SK-N-SH treated with all-trans-retinoic acid at 6 μM for 48 hours (cell line): Measurements from ENCODE around the gene LCE3B.

Source experiments
- ATAC-seq: fragments of 200-7000 bp; cut with Tn5 transposase; 3 replicates; pipeline ENCODE4 v1.9.1; 2020; ENCODE audit warnings: mild to moderate bottlenecking, moderate library complexity
- ARNTL ChIP-seq: fragments of 450-650 bp; formaldehyde crosslinking; IDR thresholded peaks from 2 replicates; pipeline ENCODE4 v1.5.0; 2020; ENCODE audit warnings: low read depth, mild to moderate bottlenecking, moderate library complexity, borderline replicate concordance
- BACH2 ChIP-seq: fragments of 250-450 bp; sonication (Bioruptor Pico); IDR thresholded peaks from 2 replicates; pipeline ENCODE4 v1.9.0; 2021; ENCODE audit warnings: mild to moderate bottlenecking, borderline replicate concordance
- CREB5 ChIP-seq: fragments of 250-450 bp; sonication (Bioruptor Pico); IDR thresholded peaks from 2 replicates; pipeline ENCODE4 v1.5.1; 2020; ENCODE audit warnings: low read depth, mild to moderate bottlenecking, moderate library complexity
- CSRNP3 ChIP-seq: fragments of 250-450 bp; sonication (Bioruptor Pico); IDR thresholded peaks from 2 replicates; pipeline ENCODE4 v1.5.1; 2021; ENCODE audit warnings: mild to moderate bottlenecking, moderate library complexity
- ESRRG ChIP-seq: fragments of 250-450 bp; sonication (Bioruptor Pico); IDR thresholded peaks from 2 replicates; pipeline ENCODE4 v1.6.1; 2021; ENCODE audit warnings: mild to moderate bottlenecking
- GLIS3 ChIP-seq: fragments of 250-450 bp; sonication (Bioruptor Pico); IDR thresholded peaks from 2 replicates; pipeline ENCODE4 v1.5.0; 2020; ENCODE audit warnings: mild to moderate bottlenecking, moderate library complexity
- ISL1 ChIP-seq: fragments of 250-450 bp; sonication (Bioruptor Pico); IDR thresholded peaks from 2 replicates; pipeline ENCODE4 v2.1.2; 2022; ENCODE audit warnings: mild to moderate bottlenecking, moderate library complexity
- OSR1 ChIP-seq: fragments of 250-450 bp; sonication (Bioruptor Pico); IDR thresholded peaks from 2 replicates; pipeline ENCODE4 v1.8.0; 2022; ENCODE audit warnings: moderate library complexity, mild to moderate bottlenecking, inconsistent platforms
- PATZ1 ChIP-seq: fragments of 250-450 bp; sonication (Bioruptor Pico); IDR thresholded peaks from 2 replicates; pipeline ENCODE4 v1.8.0; 2020; ENCODE audit warnings: mild to moderate bottlenecking, moderate library complexity, borderline replicate concordance
- POU6F1 ChIP-seq: fragments of 250-450 bp; sonication (Bioruptor Pico); IDR thresholded peaks from 2 replicates; pipeline ENCODE4 v1.8.0; 2021; ENCODE audit warnings: low read depth, mild to moderate bottlenecking, moderate library complexity, borderline replicate concordance
- PPARA ChIP-seq: fragments of 250-450 bp; sonication (Bioruptor Pico); IDR thresholded peaks from 2 replicates; pipeline ENCODE4 v1.5.0; 2020; ENCODE audit warnings: mild to moderate bottlenecking, borderline replicate concordance
- RARB ChIP-seq: fragments of 250-450 bp; sonication (Bioruptor Pico); IDR thresholded peaks from 2 replicates; pipeline ENCODE4 v1.8.0; 2021; ENCODE audit warnings: mild to moderate bottlenecking, moderate library complexity
- SNAI2 ChIP-seq: fragments of 250-450 bp; sonication (Bioruptor Pico); IDR thresholded peaks from 2 replicates; pipeline ENCODE4 v1.5.0; 2020; ENCODE audit warnings: mild to moderate bottlenecking, moderate library complexity
- TCF4 ChIP-seq: fragments of 250-450 bp; sonication (Bioruptor Pico); IDR thresholded peaks from 2 replicates; pipeline ENCODE4 v1.8.0; 2021; ENCODE audit warnings: mild to moderate bottlenecking, moderate library complexity, borderline replicate concordance
- TOX ChIP-seq: fragments of 250-450 bp; sonication (Bioruptor Pico); IDR thresholded peaks from 2 replicates; pipeline ENCODE4 v1.8.0; 2021; ENCODE audit warnings: mild to moderate bottlenecking, moderate library complexity, borderline replicate concordance
- TSHZ2 ChIP-seq: fragments of 250-450 bp; sonication (Bioruptor Pico); IDR thresholded peaks from 2 replicates; pipeline ENCODE4 v1.5.0; 2020; ENCODE audit warnings: mild to moderate bottlenecking, moderate library complexity
- ZC3H10 ChIP-seq: fragments of 250-450 bp; sonication (Bioruptor Pico); IDR thresholded peaks from 2 replicates; pipeline ENCODE4 v1.5.1; 2021; ENCODE audit warnings: mild to moderate bottlenecking, moderate library complexity
- ZFP3 ChIP-seq: fragments of 250-450 bp; sonication (Bioruptor Pico); IDR thresholded peaks from 2 replicates; pipeline ENCODE4 v1.5.0; 2020; ENCODE audit warnings: mild to moderate bottlenecking, moderate library complexity
- ZFP30 ChIP-seq: fragments of 450-650 bp; formaldehyde crosslinking; IDR thresholded peaks from 2 replicates; pipeline ENCODE4 v1.5.0; 2022; ENCODE audit warnings: mild to moderate bottlenecking, moderate library complexity
- ZNF565 ChIP-seq: fragments of 450-650 bp; formaldehyde crosslinking; conservative IDR thresholded peaks from 2 replicates; pipeline ENCODE4 v1.5.0; 2020; ENCODE audit warnings: low read depth, mild to moderate bottlenecking, moderate library complexity
- ZNF70 ChIP-seq: fragments of 450-650 bp; formaldehyde crosslinking; IDR thresholded peaks from 2 replicates; pipeline ENCODE4 v1.5.0; 2020; ENCODE audit warnings: mild to moderate bottlenecking, moderate library complexity
- ZNF8 ChIP-seq: fragments of 450-650 bp; formaldehyde crosslinking; IDR thresholded peaks from 2 replicates; pipeline ENCODE4 v1.5.0; 2020; ENCODE audit warnings: mild to moderate bottlenecking, moderate library complexity

LCE3B gene

GRCh38 chr1:152657677-152658076, 44.1 kb downstream of the LCE3B start:
- TF ChIP-seq CREB5 (CRISPR knock-in tag): no peak
- no peak for TF ChIP-seq TCF4 (CRISPR knock-in tag)
- no peak for TF ChIP-seq BACH2 (CRISPR knock-in tag)
- no peak for TF ChIP-seq ZFP30 (CRISPR knock-in tag)
- TF ChIP-seq ISL1 (CRISPR knock-in tag): no peak
- no peak for TF ChIP-seq OSR1 (CRISPR knock-in tag)
- TF ChIP-seq ZNF8 (CRISPR knock-in tag): no peak
- TF ChIP-seq ZNF565 (CRISPR knock-in tag): no peak
- no peak for TF ChIP-seq ZNF70 (CRISPR knock-in tag)
- ATAC-seq: no peak

- ATAC-seq: no peak
- TF ChIP-seq ZNF565 (CRISPR knock-in tag) (no peak), CSRNP3 (CRISPR knock-in tag) (no peak), ARNTL (no peak), POU6F1 (CRISPR knock-in tag) (no peak), ISL1 (CRISPR knock-in tag) (no peak), ZC3H10 (CRISPR knock-in tag) (no peak), TOX (CRISPR knock-in tag) (no peak), ZFP3 (CRISPR knock-in tag) (no peak), RARB (CRISPR knock-in tag) (no peak), TSHZ2 (CRISPR knock-in tag) (no peak), ZNF70 (CRISPR knock-in tag) (no peak), GLIS3 (CRISPR knock-in tag) (no peak), PATZ1 (no peak), TCF4 (CRISPR knock-in tag) (no peak), ESRRG (no peak), PPARA (CRISPR knock-in tag) (no peak), BACH2 (CRISPR knock-in tag) (no peak)
Observed at GRCh38 chr1:152658649-152659048, 45.0 kb downstream of the LCE3B start.

- no peak for ATAC-seq
- no peak for TF ChIP-seq CSRNP3 (CRISPR knock-in tag)
- no peak for TF ChIP-seq TOX (CRISPR knock-in tag)
- no peak for TF ChIP-seq ZNF70 (CRISPR knock-in tag)
- no peak for TF ChIP-seq RARB (CRISPR knock-in tag)
- no peak for TF ChIP-seq ZC3H10 (CRISPR knock-in tag)
- no peak for TF ChIP-seq ZNF8 (CRISPR knock-in tag)
- TF ChIP-seq GLIS3 (CRISPR knock-in tag): no peak
- no peak for TF ChIP-seq SNAI2 (CRISPR knock-in tag)
Observed at GRCh38 chr1:152663098-152663497, 49.5 kb downstream of the LCE3B start, which contains the start of gene LCE2D. TSS of gene LCE2D (plus strand) at chr1:152663380. CDS start at chr1:152664106, 726 bp downstream.
